Peyer's patch (tissue), 4 donors: ENCODE measurements around the gene DYRK1A.

Source experiments
- CTCF ChIP-seq, 6 experiments: fragments of 450-650 bp in 4 of 6; fragments of 200-600 bp in 2 of 6; sonication (generic) in 1 of 6; IDR thresholded peaks; one replicate each; pipeline ENCODE4 v1.5.1; 2017 to 2019; ENCODE audit warnings: antibody characterized with exemption in 6 of 6, mild to moderate bottlenecking in 3 of 6, moderate library complexity in 1 of 6
- POLR2A ChIP-seq, 2 donors: fragments of 450-650 bp; IDR thresholded peaks; one replicate each; pipeline ENCODE4 v1.5.1; 2017; ENCODE audit warnings: antibody characterized with exemption in 2 of 2, mild to moderate bottlenecking in 2 of 2, moderate library complexity in 2 of 2

- TF ChIP-seq CTCF (IDR thresholded peaks at IDR 0.05) = no peak
- TF ChIP-seq POLR2A (IDR thresholded peaks at IDR 0.05) = no peak
These were observed 3.8 kb downstream of the DYRK1A start for GRCh38 chr21:37370152-37371040.
